GM21367 (cell line): Measurements from ENCODE around the gene RAB20.
"Not testable (repeated sequence)": the region's sequence is repeated elsewhere in the genome, so short reads cannot be mapped to it uniquely, and the experiment has no call there.

Source experiments
- ATAC-seq: cut with Tn5 transposase; IDR thresholded peaks from one replicate; pipeline ENCODE4 v1.9.1; 2021; ENCODE audit not compliant: unreplicated experiment

RAB20 gene

DNA sequence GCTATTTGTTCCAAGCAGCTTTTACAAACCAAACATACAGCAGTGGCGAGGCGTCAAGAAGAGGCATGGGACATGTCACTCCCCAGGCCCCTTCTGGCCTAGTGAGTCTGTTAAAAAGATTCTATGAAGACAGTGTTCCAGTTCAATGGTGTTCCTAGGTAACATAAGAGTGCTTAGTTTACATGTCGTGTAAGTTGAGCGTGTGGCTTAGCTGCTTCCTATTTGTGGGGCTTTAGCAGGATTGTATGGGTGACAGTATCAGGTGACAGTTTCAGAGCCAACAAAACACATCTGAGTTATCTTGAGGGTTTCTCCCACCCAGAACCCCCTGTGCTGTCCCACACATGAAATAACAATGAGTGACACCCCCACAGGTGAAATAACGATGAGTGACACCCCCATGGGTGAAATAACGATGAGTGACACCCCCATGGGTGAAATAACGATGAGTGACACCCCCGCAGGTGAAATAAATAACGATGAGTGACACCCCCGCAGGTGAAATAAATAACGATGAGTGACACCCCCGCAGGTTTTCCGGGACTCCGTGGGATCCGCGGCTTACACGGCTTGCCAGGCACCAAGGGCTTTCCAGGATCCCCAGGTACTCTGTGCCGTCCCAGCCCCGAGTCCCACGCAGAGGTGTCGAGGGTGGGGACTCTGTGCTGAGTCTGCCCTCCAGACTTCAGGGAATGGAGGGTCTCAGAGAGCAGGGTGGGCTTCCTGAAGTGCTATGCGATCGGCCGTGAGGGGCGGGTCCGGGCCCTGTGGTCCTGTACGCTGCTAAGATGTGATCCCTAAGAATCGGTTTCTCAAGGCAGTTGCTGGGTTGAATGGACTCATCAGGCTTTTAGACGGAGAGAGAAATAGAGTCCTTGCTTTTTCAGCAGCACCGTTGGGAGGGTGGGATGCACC is 68.6 kb downstream of the RAB20 start:
- no peak for ATAC-seq

DNA sequence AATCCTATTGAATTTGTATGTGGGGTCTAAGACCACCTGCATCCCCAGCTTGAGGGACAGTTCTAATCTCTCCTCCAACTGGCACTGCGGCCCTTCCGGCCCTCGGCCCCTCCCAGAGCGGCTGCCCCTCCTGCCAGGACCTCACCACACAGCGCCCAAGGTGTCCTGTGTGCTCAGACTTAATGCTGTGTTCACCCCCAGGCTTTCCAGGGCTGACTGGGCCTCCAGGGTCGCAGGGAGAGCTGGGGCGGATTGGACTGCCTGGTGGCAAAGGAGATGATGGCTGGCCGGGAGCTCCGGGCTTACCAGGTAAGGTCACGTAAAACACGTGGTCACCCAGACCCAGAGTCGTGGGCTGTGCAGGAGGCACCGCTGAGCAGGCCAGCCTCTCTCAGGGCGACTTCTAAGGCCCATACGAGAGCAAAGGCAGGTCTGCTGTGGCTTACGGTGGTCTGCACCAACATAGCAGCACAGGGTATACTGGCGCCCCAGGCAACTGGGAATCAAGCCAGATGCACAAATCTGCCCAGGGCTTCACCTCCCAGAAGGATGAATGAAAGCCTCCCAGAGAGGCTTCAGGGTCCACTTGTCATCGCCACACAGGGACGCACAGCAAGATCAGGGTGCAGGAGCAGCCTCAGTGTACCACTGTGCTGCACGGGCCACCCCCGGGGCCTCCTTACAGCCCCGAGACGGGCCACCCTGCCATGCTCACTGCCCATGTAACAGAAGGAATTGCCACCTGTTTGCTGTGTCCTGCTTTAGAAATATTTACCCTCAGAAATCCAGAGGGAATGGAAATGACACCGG is 69.4 kb downstream of the RAB20 start:
- ATAC-seq: no peak

DNA sequence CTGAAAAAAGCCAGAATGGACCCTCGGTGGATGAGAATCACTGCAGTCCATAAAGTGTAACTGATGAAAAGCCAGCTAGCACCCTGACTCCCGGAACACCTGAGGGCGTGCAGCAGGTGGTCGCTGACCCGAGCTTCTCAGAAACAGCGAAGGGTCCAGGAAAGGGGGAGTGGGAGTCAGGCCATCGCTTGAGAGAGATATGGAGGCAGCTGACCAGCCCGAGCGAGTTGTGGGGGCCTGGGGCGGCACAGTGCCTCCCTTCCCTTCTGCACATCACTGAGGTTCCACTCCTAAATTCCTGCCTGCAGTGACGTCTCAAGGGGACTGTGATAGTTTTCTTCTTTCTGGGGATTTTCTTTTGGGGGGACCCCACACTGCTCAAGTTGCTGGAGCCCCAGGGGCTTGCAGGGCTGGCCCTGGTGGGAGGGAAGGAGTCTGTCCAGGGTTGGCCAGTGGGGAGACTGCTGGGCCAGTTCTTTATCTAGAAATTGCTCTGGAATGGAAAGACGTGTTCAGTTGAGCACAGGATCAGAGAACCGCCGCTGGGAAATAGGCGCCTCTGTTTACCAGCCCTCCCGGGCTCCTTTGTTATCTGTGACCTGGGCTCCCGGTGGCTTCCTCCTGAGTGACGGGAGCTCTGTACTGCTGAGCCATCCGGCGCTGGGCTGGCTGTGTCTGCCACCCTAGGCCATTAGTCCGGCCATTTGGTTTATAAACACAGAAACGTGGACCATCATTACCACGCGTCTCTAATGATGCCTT is 71.3 kb downstream of the RAB20 start:
- no peak for ATAC-seq

DNA sequence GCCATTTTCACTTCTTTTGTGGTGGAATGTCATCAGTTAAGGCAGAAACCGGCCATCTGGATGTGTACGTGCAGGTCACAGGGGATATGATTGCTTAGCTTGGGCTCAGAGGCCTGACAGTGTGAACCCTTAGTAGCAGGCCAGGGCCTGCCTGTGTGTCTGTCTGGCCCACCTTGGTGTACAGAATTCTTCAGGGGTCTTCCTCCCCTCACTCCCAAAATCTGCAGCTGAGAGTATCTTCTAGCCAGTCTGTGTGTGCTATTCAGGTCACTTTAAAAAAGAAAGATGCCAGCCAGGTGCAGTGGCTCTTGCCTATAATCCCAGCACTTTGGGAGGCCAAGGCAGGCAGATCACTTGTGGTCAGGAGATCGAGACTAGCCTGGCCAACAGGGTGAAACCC is 74.6 kb downstream of the RAB20 start:
- not testable (repeated sequence) for ATAC-seq

DNA sequence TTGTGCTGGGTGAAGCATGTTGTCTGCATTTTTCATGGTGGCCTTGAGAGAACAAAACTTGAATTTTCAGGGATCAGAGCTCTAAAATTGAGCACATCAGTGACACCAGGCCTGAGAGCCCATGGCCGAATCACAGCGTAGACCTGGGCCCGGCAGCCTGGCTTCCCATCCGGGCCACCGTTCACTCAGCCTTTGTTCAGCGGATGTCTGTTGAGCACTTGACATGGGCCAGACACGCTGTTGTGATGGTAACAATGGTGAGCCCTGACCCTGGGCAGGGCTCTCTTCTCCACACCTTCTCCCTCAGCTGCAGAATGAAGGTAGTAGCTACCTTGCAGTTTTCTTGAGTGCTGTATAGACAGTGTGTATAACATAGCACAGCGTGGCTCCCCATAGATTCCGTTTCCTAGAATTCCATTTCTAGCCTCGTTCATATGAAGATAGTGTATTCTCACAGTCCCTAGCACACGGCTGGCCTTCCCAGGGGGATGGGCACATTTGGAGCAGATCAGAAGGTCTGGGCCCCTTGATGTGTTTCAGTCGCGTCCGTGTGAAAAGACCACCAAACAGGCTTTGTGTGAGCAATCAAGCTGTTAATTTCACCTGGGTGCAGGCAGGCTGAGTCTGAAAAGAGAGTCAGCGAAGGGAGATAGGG is 75.3 kb downstream of the RAB20 start:
- ATAC-seq: no peak

DNA sequence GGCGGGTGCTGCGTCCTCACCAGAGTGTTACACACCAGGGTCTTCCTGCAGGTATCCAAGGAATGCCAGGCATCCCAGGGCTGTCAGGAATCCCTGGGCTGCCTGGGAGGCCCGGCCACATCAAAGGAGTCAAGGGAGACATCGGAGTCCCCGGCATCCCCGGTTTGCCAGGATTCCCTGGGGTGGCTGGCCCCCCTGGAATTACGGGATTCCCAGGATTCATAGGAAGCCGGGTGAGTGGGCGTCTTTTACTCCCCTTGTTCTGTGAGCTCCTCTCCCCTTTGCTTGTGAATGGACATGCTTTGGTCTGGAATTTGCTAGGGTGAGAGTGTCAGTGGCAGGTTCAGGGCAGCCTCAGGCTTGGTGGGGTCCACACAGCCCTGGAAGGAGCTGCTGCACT is 75.9 kb downstream of the RAB20 start:
- no peak for ATAC-seq

DNA sequence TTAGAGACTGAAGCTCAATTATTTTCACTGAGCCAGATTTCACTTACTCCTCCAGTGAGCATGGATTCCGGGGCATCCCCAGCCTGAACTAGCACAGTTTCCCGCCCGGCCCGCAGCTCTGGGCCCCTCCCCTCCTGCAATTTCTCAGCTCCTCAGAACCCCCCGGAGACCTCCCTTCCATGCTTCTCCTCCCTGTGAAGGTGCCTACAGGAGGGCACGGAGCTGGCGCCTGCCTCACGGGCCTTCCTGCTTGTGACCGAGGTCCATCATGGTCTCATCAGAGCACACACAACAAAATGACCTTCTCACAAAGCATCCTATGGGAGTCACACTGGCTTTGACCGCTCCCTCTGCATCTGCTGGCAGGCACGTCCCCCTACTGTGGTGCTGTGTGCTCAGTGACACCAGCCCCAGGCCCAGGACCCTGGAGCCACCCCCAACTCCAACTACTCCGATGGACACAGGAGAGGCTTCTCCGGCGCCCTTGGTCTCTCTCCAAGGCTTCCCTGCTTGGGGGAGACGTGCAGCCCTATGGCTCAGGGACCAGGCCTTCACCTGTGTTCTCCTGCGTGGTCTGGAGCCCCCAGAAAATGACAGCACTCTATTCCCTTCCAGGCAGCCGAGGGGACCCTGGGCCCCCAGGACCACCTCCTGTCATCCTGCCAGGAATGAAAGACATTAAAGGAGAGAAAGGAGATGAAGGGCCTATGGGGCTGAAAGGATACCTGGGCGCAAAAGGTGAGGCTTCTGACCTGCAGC is 77.1 kb downstream of the RAB20 start:
- no peak for ATAC-seq

DNA sequence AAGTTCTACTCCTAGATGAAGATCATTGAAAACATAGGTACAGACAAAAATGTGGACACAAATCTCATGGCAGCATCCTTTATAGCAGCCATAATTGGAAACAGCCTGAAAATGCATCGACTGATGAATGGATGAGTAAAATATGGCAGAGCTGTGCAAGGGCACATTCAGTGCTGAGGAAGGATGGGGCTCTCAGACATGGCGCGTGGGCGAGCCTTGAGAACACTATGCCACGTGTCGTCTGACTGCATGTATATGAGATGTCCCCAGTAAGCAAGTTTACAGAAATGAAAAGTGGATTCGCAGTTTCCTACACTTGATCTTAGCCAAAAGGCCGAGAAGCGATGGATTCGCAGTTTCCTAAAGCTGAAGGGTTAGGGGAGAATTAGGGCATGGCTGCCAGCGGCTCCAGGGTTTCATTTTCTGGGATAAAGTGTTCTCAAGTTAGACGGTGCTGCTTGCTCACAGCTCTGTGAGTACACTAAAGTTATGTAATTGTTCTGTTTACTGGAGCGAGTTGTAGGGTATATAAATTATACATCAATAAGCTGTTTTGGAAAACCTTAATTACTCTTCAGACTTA is 78.0 kb downstream of the RAB20 start:
- no peak for ATAC-seq

DNA sequence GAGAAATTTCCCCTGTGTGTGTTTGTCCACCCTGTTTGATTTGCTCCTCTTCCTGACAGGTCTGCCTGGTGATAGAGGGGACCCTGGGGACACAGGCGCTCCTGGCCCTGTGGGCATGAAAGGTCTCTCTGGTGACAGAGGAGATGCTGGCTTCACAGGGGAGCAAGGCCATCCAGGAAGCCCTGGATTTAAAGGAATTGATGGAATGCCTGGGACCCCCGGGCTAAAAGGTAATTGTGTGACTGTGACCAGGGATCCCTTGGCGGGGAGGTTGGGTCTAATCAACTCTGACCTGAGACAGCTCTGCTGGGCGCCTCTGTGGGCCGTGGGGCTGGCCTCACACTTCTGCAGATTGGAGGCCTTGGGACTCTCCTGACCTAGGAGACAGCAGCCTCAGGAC is 81.4 kb downstream of the RAB20 start:
- ATAC-seq: no peak

DNA sequence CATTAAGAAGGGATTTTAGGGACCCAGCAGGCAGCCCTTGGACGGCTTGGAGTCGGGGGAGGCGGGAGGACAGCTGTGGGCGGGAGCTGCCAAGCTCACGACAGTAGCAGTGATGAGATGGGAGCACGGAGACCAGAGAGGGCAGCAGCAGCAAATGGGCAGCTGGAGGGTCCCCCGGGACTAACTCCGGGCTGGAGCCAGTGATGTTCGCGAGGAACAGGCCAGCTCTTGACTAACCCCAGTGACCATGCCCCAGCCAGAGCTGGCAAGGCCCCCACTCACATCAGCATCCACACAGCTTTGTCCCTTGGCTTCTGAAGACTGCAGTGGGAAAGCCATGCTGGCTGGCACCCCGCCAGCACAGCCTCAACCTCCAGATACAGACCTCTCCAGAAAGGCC is 81.9 kb downstream of the RAB20 start:
- ATAC-seq: no peak

DNA sequence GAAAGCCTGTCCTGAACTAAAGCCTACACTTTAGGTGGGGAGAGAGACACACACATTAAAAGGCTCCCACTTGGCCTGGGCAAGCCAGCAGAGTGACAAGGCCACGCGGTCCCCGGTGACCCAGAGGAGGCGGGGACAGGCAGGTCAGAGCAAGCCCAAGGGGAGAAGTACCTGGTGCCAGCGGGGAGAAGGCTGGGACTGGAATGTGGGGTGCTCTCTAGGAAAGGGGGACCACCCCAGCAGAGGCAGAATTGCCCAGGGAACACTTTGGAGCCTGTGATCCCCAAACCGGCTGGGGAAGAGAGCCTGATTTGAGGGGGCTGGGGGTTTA is 82.3 kb downstream of the RAB20 start:
- no peak for ATAC-seq

DNA sequence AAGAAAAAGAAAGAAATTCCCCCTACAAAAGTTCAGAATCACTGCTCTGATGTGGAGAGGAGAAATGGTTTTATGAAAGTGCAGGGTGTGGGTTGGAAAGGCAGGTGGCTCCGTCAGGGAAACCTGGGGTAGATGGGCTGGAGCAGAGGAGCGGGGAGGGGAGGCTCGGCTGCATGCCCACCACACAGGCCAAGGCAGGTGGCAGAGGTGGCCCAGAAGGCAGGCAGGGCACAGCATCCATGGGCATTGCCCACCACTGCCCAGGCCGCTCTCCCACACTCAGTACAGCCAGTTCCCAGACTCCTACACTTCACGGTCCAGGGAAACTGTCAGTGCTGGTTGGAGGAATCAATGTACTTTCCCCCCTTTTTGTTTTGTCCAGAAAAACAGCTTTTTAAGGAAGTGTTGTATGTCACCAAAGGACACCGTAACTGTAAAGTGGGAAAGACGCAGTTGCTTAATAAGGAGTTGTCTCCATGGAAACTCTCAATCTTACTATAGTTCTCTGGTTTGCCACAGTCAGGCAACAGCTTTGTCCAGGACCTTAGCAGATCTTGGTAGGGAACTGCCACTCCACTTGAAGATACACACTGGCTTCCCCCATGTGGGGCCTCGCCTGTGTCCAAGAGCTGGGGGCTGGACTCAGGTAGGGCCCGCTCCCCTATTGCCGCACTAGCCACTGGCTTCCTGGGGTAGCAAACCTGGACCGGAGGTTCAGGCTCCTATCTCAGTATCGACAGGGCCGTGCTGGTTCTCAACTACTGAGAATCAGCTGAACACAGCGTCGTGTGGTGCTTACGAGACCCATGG is 82.9 kb downstream of the RAB20 start:
- no peak for ATAC-seq

DNA sequence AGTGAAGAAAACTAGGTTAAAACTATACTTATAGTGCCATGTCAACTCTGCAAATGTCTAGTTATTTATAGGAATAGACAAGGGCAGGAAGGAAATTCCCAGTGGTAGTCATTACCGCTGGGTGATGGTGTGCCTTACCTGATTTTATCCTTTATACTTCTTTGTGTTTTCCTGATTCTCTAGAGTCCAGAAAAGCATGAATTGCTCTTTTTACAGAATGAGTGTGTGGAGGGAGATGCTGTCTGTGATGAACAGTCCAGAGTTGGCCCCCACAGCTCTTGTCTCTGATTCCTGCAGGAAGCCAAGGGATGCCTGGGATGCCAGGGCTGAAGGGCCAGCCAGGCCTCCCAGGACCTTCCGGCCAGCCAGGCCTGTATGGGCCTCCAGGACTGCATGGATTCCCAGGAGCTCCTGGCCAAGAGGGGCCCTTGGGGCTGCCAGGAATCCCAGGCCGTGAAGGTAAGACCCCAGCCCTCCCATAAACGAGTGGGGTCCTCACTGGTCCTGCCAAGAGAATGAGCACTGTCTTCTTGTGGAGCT is 83.7 kb downstream of the RAB20 start:
- ATAC-seq: no peak

DNA sequence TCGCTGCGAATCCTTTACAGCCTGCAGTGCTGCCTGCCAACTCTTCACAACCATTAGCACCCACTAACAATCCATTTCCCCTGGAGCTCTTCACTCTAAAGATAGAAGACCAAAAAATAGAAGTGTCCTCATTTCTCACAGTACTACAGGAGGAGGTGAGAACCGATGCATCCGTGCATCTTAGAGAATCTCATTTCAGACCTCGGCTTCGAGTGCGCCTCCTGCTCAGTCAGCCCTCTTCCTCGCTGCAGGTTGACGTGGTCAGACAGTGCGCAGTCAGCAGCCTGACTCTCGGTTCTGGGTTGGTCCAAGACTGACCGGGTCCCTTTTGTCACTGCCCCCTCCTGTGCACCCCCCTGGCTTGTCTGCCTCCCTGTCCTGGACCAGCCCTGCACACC is 85.3 kb downstream of the RAB20 start:
- ATAC-seq: no peak

DNA sequence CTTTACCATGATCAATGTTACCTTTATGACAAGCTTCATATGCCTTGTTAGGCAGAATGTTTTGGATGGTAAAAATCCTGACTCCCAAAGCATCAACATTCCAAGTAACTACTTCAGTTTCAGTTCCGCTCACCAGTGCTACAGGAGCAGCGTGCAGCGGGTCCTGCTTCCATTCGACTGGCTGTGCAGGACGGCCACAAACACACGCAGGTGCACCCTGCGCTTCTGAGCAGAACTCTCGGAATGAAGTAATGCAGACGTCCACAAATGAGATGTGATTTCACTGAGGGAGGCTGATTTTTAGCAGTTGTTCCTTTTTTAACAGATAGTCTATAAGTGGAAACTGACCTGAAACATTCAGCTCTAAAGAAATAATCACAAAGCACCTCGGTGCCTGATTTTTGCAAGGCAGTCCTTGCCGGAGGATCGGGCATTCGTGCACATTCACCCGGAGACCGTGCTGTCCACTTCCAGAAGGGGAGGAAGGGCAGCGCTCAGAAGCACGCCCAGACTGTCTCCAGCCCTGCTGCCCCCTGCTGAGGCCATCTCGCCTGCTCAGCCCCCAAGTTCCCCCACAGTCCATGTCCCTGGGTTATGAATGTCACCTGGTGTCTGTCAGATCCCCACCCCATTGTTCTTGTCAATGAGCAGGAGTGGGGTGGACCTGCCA is 85.8 kb downstream of the RAB20 start:
- no peak for ATAC-seq

DNA sequence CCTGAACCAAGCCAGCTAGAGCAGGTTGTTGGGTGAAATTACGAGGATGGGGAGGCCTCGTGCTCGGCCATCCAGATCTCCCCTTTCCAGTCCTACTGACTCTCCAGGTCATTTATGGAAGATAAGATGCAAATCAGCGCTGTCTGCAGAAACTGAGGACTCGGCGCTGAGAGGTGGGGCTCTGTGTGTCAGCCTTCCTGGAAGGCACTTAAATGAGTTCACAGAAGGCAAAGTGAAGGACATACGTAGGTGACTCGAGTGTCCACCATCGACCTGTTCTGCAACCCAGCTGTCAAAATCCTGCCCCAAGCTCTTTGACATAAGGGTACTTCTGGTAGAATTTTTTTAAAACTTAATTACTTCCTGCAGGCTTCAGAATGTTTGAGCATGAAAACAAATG is 86.4 kb downstream of the RAB20 start:
- ATAC-seq: no peak

DNA sequence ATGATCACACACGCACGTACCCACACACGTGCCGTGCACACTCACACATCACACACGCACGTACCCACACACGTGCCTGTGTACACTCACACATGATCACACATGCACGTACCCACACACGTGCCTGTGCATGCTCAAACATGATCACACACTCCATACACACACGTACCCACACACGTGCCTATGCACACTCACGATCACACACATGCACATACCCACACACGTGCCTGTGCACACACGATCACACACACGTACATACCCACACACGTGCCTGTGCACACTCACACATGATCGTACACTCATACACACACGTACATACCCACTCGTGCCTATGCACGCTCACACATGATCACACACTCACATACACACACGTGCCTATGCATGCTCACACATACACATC is 86.8 kb downstream of the RAB20 start:
- ATAC-seq: no peak
